Measurements from ENCODE around the gene COL4A2.

Gene COL4A2

DNA sequence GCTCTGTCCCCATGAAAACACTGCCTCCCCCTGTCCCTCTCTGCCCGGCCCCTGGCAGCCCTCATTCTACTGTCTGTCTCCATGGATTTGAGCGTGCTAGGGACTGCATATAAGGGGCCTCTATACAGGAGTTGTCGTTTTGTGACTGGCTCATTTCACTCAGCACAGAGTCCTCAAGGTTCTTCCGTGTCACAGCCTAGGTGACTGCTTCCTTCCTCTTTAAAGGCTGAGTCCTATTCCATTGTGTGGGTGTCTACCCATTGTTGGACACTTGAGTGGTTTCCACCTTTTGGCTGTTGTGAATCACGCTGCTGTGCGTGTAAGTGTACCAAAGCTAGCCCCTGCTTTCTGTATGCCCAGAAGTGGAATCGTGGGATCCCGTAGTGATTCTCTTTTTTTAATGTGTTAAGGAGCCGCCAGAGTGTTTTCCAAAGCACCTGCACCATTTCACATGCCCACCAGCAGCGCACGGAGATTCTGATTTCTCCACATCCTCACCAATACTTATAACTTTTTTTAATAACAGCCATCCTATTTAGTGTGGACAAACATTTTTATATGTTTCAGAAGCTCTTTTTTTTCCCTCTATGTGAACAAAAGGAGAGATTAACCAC, 116.7 kb downstream of the COL4A2 start:
- DNase-seq, result no peak

GRCh38 chr13:110424569-110425443, 117.7 kb downstream of the COL4A2 start:
- DNase-seq, result no peak

DNA sequence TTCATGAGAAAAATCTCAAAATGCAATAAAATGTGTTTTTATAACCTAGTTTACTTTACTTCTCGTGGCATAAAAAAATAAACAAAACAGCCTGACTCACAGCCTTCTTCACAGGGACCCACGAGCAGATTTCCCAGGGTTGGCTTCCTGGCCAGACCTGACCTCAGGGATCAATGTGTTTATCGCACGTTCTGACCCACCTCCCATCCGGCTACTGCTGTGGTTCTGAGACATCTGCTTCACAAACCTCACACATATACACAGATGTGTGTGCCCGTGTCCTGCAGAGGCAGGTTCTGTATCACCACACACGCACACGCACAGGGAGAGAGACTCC, 118.3 kb downstream of the COL4A2 start:
- DNase-seq, result no peak

DNA sequence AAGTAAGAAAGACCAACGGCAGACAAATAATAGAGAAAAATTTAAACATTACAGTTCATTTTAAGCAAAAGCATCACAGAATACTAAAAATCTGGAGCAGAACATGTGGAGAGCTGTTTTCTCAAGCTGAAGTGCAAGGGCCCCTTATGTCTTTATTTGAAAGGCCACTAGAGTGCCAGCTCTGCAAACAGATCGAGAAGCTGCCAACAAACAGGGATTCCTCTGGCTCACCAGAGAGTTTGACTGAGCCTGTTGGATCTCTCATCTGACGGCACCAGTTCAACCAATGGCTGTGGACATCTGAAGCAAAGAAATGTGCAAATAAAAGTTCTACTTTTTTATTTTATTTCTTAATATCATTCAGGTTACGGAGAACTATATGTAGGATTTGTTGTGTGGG, 119.7 kb downstream of the COL4A2 start:
- DNase-seq, result no peak

GRCh38 chr13:110428313-110428712, 121.2 kb downstream of the COL4A2 start:
- no peak for DNase-seq

GRCh38 chr13:110430391-110431336, 123.6 kb downstream of the COL4A2 start:
- no peak for DNase-seq

- DNase-seq, result no peak
Observed at GRCh38 chr13:110431425-110432294, 124.6 kb downstream of the COL4A2 start.

DNA sequence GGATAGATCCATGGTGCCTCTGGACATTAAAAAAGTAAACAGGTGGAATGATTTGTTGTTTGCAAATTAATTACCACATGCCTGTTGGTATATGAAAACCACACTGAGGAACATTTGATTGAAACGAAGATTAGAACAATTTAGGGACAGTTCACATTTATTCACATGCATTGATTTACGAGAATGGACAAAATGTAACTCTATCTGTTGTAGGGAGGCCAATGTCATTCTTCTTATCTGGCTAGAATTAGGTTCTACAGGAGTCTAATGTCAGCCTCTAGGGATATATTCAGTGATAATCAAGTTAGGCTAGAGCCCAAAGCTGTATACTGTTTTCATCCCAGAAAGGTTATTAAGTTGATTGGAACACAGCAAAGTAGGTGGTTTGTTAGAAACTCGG, 125.4 kb downstream of the COL4A2 start:
- DNase-seq, result no peak

DNA sequence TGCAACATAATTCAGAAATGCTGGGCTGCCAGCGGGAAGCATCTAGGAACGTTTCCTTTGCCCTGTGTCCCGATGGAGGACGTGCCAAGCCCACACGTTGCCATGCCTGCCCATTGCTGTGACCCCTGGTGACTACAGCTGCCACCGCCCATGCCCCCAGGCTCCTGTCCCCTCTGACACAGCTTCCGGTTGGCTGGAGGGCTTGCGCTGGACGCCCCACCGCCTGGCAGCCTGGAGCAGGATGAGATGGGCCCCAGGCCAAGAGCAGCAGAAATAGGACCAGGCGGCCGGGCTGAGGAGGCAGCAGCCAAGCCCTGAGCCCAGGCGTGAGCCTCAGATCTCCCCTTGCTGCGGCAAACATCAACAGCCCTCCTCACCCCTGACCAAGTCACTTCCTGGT, 125.9 kb downstream of the COL4A2 start:
- no peak for DNase-seq

DNA sequence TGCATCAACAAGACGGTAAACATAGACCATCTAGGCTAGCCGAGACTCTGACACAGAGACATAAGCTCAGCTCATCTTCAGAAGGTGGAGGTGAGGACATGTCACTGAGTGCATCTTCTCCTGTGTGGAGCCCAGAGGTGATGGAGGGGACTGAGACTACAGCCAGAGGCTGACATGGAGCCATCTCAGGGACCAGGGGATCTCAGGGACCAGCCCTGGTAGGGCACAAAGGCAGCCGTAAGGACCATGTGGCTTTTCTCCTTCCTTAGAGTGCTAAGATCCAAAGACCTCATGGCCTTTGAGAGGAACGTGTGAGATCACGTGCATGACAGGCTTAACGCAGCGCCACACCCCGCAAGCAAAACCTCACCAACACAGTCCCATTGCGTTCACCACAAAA, 127.5 kb downstream of the COL4A2 start:
- DNase-seq, result no peak

DNA sequence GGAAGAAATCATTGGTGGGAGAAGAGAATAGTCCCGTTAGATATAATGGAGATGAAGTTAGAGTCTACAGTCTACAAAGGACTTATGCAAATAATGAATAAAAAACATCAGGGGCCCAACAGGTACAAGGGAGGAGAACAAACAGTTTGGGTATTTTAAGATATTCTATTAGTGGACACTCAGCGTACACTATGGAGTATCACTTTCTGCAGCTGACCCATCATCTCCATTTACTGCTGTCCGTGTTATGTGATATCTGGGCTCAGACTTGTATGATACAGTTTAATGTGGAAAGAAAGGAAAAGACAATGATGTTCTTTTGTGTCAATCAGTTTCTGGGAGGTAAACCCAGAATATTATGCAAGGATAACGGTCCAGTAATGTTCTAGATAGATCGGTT, 128.2 kb downstream of the COL4A2 start:
- DNase-seq, result no peak

DNA sequence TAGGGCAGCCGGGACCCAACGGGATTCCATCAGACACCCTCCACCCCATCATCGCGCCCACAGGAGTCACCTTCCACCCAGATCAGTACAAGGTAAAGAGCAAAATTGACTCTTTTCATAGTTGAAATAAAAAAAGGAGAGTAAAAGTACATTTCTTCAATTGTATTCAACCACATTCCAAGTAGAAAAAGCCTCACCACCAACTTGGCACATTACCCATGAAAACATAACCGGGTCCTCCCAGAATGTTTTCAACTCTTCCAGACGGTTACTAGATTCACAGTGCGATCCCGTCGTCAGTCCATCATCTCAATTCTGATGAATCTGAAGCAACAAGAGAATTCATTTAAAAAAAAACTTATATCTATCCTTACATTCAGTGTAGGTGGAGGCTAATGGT, 129.2 kb downstream of the COL4A2 start:
- DNase-seq, result no peak

DNA sequence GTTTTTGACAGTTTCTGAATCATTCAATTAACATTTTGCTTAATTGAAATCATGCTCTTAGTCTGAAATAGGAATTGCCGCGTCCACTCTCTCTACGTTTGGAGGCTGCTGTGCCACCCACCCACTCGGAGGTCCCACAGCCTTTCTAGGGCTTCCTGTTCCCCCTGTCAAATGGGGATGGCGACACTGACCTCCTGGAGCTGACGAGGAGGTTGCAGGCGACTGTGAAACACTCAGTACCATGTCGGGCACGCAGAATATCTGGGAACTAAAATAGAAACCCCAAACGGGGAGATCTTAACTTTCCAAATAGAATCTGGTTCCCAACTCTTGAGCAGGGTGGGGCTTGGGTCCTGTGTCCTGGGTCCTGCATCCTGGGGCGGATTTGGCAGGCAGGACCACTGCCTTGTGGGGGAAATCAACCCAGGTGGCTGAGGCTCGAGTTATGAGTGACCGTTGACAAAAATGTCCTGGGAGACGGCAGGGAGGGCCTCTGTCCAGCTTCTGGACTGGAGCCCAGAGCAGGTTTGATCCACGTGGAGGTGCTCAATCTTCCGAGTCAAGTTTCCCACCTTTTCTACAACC, 129.8 kb downstream of the COL4A2 start:
- DNase-seq, result no peak

GRCh38 chr13:110438211-110438610, 131.1 kb downstream of the COL4A2 start:
- no peak for DNase-seq

DNA sequence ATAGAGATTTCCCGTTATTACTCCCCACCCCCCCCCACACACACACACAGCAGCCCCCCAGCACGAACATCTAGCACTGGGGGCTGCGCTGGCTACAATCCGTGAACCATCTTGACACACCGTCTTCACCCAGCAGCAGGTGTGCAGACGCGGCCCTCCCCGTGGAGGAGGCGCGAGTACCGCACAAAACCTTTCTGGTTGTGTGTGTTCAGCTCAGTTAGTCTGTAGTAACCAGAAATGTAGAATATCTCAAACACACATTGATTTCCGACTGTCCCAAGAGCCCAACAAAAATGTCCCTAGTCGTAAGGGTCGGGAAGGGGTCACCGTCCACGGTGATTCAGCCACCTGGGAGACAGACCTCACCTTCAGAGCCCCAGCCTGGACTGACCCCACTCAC, 131.7 kb downstream of the COL4A2 start:
- no peak for DNase-seq

DNA sequence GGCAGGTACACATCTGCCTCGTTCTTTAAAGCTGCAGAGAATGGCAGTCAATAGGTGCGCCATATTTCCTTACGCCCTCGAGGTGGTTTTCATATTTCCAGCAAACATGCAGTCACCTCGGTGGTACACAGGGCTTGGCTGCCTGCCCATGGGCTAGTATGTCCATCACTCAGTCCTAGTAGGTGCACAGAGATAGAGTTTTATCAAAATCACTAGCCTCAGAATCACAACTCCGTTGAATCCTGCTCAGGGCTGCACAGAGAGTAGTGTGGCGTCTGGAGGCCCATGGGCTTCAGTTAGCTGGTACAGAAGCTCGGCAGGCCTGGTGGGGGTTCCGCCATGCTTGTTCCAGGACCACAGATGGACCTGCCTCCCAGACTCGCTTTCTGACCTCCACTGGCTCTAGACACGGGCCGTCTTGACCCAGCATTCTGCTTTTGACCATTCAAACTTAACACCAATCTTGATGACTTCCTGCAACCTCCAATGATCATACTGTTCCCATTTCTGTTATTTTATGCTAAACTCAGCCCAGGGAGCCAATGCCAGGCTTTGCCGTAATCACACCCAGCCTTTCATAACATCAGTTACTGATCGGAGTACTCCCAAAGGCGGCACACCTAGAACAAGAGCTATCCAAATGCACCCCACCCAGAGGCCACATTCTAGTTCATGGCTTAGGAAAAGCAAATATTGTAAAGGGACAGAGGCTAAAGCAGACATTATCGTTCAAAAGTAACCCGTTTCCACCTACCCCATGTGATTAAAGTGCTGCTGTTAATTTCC, 134.1 kb downstream of the COL4A2 start:
- no peak for DNase-seq

- DNase-seq, result peak; percentile 58
Observed at GRCh38 chr13:110442930-110443621, 136.0 kb downstream of the COL4A2 start.

DNA sequence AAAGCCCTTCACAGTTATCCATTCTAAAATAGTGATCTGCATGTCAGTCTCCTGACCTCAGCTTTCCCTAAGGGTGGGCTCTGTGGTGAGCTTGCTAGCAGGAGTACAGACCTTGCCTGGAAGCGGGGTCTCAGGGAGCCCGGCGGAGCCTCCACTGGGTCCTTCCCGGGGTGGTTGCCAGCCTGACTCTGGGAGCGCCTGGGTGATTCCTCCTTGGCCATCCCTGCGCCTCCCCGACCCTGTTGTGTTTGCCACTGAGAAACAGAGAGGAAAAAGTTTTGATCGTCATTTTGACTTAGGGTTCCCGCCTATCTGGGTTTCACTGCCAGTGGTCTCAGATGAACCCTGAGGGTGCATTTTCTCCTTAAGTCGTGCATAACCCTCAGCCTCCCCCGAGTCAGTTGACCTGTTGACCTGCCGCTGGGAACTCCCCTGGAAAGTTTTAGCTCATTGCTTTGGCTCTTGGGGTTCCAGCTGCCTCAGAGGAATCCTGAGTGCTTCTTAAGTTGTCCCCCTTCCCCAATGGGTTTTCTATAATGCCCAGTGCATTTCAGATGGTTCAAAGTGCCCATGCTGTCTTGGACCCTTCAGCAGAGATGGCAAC, 136.6 kb downstream of the COL4A2 start:
- no peak for DNase-seq

GRCh38 chr13:110444226-110444653, 137.2 kb downstream of the COL4A2 start:
- no peak for DNase-seq

DNA sequence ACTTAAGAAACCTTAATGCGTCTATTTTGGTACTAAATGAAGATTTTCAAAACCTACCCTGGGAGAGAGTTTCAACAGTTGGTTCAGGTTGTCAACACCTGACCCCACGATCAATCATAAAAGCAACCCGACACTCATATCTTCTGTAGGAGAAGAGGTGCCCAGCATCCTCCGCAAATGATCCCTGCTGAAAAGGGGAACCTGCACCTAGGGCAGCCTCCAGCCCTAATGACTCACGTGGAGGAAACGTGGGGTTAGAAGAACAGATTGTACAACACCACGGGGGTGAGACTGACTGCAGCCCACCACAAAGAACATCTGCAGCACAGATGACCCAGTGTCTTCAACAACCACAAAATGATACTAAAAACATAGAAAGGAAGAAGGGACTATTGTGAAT, 138.1 kb downstream of the COL4A2 start:
- DNase-seq, result peak; percentile 75

Measured in inflammatory macrophage treated with lipopolysaccharide for 4 hours (primary cell).